SKM-1 (cell line): Measurements from ENCODE around the gene BCL7C.
A peak's percentile ranks its signal among the peaks of the same experiment; 100 is the strongest.
"Not testable (repeated sequence)": the region's sequence is repeated elsewhere in the genome, so short reads cannot be mapped to it uniquely, and the experiment has no call there.

Experiments used
- DNase-seq: peaks from one replicate; lab custom pipeline; 2025; ENCODE audit not compliant: unreplicated experiment; lab: John Stamatoyannopoulos, UW

Gene BCL7C

GRCh38 chr16:30893744-30894539 lies at the start of gene BCL7C:
Gene BCL7C, minus strand, starts transcription at chr16:30894077. Its CDS starts 133 bp downstream, at chr16:30893944.
- DNase-seq: peak; percentile 50

GRCh38 chr16:30942426-30942806 lies 48.5 kb upstream of the BCL7C start:
- DNase-seq: no peak

DNA sequence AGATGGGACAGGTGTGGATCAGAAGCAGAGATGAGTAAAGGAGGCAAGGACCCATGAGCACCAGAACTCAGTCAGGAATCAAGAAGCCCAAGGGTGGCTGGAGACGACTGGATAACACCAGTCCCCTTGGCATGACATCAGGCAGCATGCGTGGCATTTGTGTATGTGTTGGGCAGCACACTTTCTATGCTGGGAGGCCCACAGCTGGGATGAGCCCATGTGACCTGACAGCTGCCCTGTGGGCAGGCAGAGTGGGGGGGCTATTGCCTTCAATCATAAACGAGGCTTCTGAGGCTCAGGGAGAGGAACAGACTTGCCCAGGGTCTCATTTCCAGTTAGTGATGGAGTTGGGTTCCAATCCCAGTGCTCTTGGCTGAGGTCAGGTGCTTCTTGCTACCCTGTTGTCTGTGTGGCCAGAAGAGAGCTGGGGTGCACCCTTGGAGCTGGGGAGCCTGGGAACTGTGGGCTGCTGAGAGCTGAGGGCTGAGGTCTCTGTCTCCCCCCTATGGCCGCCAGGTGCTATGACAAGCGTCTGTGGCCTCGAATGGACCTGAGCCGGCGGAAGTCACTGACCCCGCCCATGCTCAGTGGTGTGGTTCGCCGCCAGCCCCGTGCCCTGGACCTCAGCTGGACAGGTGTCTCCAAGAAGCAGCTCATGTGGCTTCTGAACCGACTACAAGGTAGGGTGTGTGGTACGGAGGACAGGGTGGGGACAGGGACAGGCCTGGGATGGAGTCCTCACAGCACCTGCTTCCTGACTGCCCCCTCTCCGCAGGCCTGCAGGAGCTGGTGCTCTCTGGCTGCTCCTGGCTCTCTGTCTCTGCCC lies 47.9 kb upstream of the BCL7C start:
- no peak for DNase-seq

DNA sequence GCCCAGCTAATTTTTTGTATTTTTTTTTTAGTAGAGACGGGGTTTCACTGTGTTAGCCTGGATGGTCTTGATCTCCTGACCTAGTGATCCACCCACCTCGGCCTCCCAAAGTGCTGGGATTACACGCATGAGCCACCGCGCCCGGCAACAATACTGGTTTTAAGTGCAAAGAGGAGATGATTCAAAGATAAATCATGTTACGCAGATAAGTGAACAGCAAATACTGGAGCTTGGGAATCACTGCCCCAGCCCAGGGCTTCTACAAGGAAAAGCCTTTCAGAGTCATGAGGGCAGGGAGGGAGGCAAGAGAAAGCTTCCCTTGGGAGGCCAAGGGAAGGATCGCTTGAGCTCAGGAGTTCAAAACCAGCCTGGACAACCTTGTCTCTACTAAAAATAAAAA lies 45.7 kb upstream of the BCL7C start:
- not testable (repeated sequence) for DNase-seq

- DNase-seq: no peak
These were observed 43.8 kb upstream of the BCL7C start for GRCh38 chr16:30937692-30938091.

GRCh38 chr16:30934827-30935557 lies 41.1 kb upstream of the BCL7C start:
- peak; percentile 40 for DNase-seq

- no peak for DNase-seq
These were observed 37.3 kb upstream of the BCL7C start for GRCh38 chr16:30931068-30931650.

DNA sequence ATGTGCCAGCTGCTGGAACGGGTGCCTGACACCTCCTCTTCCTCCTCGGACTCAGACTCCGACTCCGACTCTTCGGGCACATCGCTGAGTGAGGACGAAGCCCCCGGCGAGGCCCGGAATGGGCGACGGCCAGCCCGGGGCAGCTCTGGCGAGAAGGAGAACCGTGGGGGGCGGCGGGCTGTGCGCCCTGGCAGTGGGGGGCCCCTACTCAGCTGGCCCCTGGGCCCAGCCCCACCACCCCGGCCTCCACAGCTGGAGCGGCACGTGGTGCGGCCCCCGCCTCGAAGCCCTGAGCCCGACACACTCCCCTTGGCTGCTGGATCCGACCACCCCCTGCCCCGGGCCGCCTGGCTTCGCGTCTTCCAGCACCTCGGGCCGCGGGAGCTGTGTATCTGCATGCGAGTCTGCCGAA lies 36.3 kb upstream of the BCL7C start:
- DNase-seq: no peak

DNA sequence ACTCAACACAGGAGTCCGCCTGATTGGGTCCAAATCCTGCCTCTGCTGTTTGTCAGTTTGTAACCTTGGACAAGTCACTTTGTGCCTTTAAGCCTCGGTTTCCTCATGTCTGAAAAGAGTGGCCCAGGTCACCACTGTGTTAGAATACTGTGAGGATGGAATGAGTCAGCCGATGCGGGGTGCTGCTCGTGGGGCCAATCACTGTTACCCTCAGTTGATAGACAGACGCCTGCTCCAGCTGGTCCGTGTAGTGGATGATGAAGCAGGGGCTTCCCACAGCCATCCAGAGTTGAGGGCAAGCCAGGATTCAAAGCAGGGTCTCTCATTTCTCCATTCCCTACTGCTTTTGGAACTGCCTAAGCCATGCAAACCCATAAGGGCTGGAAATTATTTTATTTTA lies 35.3 kb upstream of the BCL7C start:
- DNase-seq: no peak

DNA sequence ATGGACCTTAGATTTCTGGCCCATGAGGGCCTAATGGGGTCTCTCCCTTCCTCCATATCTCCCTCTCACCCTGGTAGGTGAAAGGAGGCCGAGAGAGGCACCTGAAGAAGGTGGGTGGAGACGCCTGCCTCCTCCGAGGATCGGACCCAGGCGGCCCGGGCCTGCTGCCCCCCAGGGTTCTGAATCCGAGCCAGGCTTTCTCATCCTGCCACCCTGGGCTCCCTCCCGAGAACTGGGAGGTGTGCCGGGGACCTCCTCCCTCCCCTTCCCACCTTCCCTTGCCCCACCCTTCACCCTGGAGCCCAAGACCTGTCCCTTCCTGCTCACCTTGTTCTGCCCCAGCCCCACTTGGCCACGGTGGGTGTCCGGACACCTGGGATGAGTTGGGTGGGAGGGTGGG lies 34.5 kb upstream of the BCL7C start:
- no peak for DNase-seq

- DNase-seq: no peak
These were observed 34.0 kb upstream of the BCL7C start for GRCh38 chr16:30927789-30928378.

DNA sequence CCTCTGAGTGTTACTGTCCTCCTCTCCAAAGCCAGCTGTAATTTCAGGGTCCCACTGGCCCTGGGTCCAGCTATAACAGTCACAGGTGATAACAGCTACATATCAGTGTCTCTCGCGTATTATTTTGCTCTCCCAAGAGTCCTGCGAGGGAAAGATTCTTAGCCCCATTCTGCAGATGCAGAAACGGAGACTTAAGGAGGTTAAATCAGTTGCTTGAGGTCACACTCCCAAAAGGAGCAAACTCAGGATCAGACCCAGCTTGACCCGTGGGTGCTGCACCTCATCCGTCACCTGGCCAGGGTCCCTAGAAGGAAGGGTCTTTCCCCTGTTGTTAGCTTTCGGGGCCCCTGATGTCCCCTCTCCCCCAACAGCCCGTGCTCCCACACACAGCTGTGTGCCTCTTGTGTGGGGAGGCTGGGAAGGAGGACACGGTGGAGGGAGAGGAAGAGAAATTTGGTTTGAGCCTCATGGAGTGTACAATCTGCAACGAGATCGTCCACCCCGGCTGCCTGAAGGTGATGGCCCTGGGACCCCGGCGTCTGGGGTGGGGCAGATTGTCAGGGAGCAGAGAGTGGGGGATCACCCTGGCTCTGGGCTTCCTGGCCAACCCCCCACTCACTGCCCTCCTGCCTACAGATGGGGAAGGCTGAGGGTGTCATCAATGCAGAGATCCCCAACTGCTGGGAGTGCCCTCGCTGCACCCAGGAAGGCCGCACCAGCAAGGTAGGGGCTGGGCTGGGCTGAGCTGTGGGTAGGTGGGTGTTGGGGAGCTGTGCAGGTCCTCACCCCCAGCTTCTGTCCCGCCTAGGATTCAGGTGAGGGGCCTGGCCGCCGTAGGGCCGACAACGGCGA lies 33.3 kb upstream of the BCL7C start:
- DNase-seq: no peak

- DNase-seq: no peak
These were observed 32.3 kb upstream of the BCL7C start for GRCh38 chr16:30925995-30926811.

- DNase-seq: no peak
These were observed 31.7 kb upstream of the BCL7C start for GRCh38 chr16:30925632-30925987.

GRCh38 chr16:30924913-30925631 lies 31.2 kb upstream of the BCL7C start:
- no peak for DNase-seq

DNA sequence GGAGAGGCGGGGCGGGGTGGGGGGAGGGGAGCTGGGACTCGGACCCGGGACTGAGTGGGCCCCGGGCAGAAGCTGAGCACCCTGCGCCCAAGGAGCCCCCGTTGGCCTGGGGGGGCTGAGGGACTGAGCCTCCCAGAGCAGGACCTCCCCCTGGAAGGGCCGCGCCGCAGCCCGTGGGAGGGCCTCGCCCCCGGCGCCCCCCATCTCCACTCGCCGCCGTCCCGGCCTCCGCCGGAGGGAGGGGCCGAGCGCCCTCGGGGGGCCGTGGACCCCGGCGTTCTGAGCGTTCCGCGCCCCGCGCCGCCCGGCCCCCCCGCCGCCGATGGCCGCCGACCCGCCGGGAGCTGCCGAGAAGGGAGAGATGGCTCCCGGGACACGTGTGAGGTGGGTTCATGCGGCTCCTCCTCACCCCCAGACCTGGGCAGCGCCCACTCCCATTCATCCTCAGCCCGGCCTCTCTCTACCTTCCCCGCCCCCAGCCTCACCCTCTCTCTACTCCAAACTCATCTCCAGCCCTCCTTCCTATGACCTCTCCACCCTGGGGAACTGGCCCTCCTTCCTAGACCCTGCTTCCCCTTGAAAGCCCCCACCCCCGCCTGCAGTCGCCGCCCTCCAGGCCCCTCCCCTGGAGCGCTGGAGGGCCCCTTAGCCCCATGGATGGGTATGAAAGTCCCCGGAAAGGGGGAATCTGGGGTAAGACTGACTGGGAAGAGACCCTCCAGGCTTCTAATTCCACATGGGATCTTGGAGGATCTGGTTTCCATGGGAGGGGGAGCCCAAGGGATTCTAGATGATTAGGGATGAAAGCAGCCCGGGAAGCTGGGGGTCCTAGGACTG lies 30.4 kb upstream of the BCL7C start:
- DNase-seq: no peak

DNA sequence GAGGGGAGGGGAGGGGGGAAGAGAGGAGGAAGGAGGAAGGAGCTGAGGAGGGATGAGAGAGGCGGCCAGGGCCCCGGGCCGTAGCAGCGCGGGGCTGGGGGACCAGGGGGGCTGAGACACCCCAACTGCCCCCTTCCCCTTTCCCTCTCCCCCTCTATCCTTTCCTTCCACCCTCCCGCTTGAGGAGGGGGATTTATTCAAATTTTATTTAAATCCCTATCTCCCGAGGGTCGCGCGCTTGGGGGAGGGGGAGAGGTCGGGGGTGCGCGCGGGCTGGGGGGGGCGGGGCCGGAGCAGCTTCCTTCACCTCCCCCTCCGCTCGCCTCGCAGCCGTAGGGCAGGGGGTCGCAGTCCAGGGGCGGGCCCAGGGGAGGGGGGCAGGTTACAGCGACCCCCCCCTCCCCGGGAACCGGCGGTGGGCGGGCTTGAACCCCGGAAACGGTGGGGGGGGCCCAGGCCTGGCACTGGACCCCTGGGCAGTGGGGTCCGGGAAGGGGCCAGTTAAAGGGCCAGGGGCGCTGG lies 29.7 kb upstream of the BCL7C start, which contains the start of gene FBXL19:
Gene FBXL19, plus strand, starts transcription at position 19 of the 522 bp plus-strand sequence. CDS start 2,183 bp downstream, outside the sequence.
- DNase-seq: no peak
